Keratinocyte (primary cell): ENCODE measurements around the gene LHPP. TPM values are rescaled to one million over a fixed set of nuclear protein-coding genes. Genes with fewer than 3 reads are reported as not detected.

Experiments
- DNase-seq: peaks from one replicate; pipeline ENCODE4 v3.0.0-alpha.2; 2011; ENCODE audit warnings: low read depth, missing footprints, low spot score
- FAIRE-seq: peaks from 2 replicates; lab custom pipeline; 2011; peaks lifted over from hg19 to GRCh38; lab: Jason Lieb, UNC
- H2AFZ ChIP-seq: 2 replicates; pipeline ENCODE4 v1.6.0; 2012; ENCODE audit warnings: low read length, control low read depth, inconsistent platforms; ENCODE audit not compliant: control insufficient read depth
- H3K27ac ChIP-seq: 2 replicates; pipeline ENCODE4 v1.5.1; 2011; ENCODE audit warnings: low read length; ENCODE audit not compliant: control insufficient read depth, insufficient read depth
- H3K27me3 ChIP-seq: 3 replicates; pipeline ENCODE4 v1.6.0; 2011; ENCODE audit warnings: low read length; ENCODE audit not compliant: control insufficient read depth, insufficient read depth; ENCODE audit errors: extremely low read depth
- H3K36me3 ChIP-seq, 2 experiments: 2 replicates in 1 of 2; 3 replicates in 1 of 2; pipeline ENCODE4 v1.5.1; 2011; ENCODE audit warnings: low read length in 2 of 2, mild to moderate bottlenecking in 1 of 2; ENCODE audit not compliant: control insufficient read depth in 2 of 2, insufficient read depth in 2 of 2; ENCODE audit errors: extremely low read depth in 1 of 2
- H3K4me1 ChIP-seq: 3 replicates; pipeline ENCODE4 v1.5.1; 2011; ENCODE audit warnings: low read length; ENCODE audit not compliant: control insufficient read depth, insufficient read depth; ENCODE audit errors: extremely low read depth
- H3K4me2 ChIP-seq: 3 replicates; pipeline ENCODE4 v1.6.0; 2011; ENCODE audit warnings: low read depth, low read length; ENCODE audit not compliant: control insufficient read depth, insufficient read depth; ENCODE audit errors: extremely low read depth
- H3K4me3 ChIP-seq, 3 experiments: fragments of 200-600 bp in 1 of 3; sonication (generic) in 1 of 3; 2 replicates in 2 of 3; 3 replicates in 1 of 3; pipeline ENCODE4 v1.5.1; 2011 to 2016; ENCODE audit warnings: low read length in 3 of 3, mild to moderate bottlenecking in 3 of 3, control low read depth in 2 of 3, inconsistent platforms in 1 of 3, low read depth in 1 of 3, mixed read lengths in 1 of 3, mixed run types in 1 of 3, moderate library complexity in 1 of 3; ENCODE audit not compliant: control insufficient read depth in 2 of 3, insufficient read depth in 2 of 3; ENCODE audit errors: extremely low read depth in 1 of 3
- H3K79me2 ChIP-seq: 2 replicates; pipeline ENCODE4 v1.6.0; 2012; ENCODE audit warnings: low read length; ENCODE audit not compliant: control insufficient read depth, insufficient read depth
- H3K9ac ChIP-seq: 3 replicates; pipeline ENCODE4 v1.6.0; 2011; ENCODE audit warnings: low read length; ENCODE audit not compliant: control insufficient read depth, insufficient read depth; ENCODE audit errors: extremely low read depth
- H3K9me1 ChIP-seq: 3 replicates; pipeline ENCODE4 v1.6.0; 2011; ENCODE audit warnings: low read length; ENCODE audit not compliant: control insufficient read depth, insufficient read depth; ENCODE audit errors: extremely low read depth
- H3K9me3 ChIP-seq: 2 replicates; pipeline ENCODE4 v1.5.1; 2012; ENCODE audit warnings: low read depth, low read length; ENCODE audit not compliant: control insufficient read depth
- H4K20me1 ChIP-seq: 3 replicates; pipeline ENCODE4 v1.6.0; 2011; ENCODE audit warnings: low read length; ENCODE audit not compliant: control insufficient read depth, insufficient read depth; ENCODE audit errors: extremely low read depth
- EZH2 ChIP-seq: IDR thresholded peaks from one replicate; pipeline ENCODE4 v1.6.1; 2012; ENCODE audit warnings: inconsistent platforms, mild to moderate bottlenecking, low read length, moderate library complexity
- dilution Hi-C: fragments of 300-500 bp; cut with MboI; formaldehyde crosslinking; loops from one replicate; pipeline ENCODE4 v1.7.0; 2020; ENCODE audit warnings: low sequenced_read_pairs; ENCODE audit not compliant: extremely low pct_ligation_motif_present
- polyA plus RNA-seq, 5 experiments: library from polyadenylated mRNA; depleted of rRNA in 3 of 5; stranded (reverse) in 3 of 5; stranded (forward) in 1 of 5; unstranded in 1 of 5; fragments of >200 nt; gene quantifications; 1 replicate in 1 of 5; 2 replicates in 3 of 5; 3 replicates in 1 of 5; pipeline versions ENCODE4 v1.2.1 to v1.2.3, GENCODE V29; 2011 to 2012; ENCODE audit warnings: missing spikeins in 2 of 5, low read depth in 1 of 5, low replicate concordance in 1 of 5
- TF ChIP-seq, protein P1 (sequence below), 3 experiments: IDR thresholded peaks in 1 of 3; conservative IDR thresholded peaks in 1 of 3; optimal IDR thresholded peaks in 1 of 3; 2 replicates in 2 of 3; 3 replicates in 1 of 3; pipeline versions ENCODE3 to v1.5.1; 2011; ENCODE audit warnings: low read length in 3 of 3, mild to moderate bottlenecking in 3 of 3, moderate library complexity in 2 of 3, control low read depth in 1 of 3, inconsistent platforms in 1 of 3; ENCODE audit not compliant: insufficient read depth in 2 of 3; ENCODE audit errors: extremely low read depth in 1 of 3

Gene LHPP
- polyA plus RNA-seq, 1 donor (not counting 4 experiments of a cell fraction or from before 2014, with no cell fraction given) = 13.1 TPM

GRCh38 chr10:124645467-124646095 is 184.0 kb downstream of the LHPP start:
- Histone ChIP-seq H3K4me2 (no peak overlapping the region), H3K9me1 (no peaks in the 10 kb centered on the region), H3K79me2 (peaks cover 24% of the 10 kb centered on the region), H3K9me3 (no peaks in the 10 kb centered on the region), H4K20me1 (no peaks in the 10 kb centered on the region), H3K27me3 (no peaks in the 10 kb centered on the region), H3K4me1 (peaks cover 44% of the 10 kb centered on the region), H3K4me3 (no peak overlapping the region), H3K27ac (no peak overlapping the region), H3K9ac (no peak overlapping the region), H3K36me3 (peaks cover 2 to 4% of the 10 kb centered on the region in 2 experiments), H2AFZ (no peak overlapping the region)
- TF ChIP-seq EZH2 = no peak
- TF ChIP-seq, protein P1, sequence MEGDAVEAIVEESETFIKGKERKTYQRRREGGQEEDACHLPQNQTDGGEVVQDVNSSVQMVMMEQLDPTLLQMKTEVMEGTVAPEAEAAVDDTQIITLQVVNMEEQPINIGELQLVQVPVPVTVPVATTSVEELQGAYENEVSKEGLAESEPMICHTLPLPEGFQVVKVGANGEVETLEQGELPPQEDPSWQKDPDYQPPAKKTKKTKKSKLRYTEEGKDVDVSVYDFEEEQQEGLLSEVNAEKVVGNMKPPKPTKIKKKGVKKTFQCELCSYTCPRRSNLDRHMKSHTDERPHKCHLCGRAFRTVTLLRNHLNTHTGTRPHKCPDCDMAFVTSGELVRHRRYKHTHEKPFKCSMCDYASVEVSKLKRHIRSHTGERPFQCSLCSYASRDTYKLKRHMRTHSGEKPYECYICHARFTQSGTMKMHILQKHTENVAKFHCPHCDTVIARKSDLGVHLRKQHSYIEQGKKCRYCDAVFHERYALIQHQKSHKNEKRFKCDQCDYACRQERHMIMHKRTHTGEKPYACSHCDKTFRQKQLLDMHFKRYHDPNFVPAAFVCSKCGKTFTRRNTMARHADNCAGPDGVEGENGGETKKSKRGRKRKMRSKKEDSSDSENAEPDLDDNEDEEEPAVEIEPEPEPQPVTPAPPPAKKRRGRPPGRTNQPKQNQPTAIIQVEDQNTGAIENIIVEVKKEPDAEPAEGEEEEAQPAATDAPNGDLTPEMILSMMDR (optimal IDR thresholded peaks at IDR 0.05 in 1 of 3, IDR thresholded peaks at IDR 0.05 in 1 of 3, conservative IDR thresholded peaks at IDR 0.05 in 1 of 3; ENCODE audit: extremely low read depth in 1 of 3, insufficient read depth in 2 of 3, low read length in 3 of 3) = no peak
- no peak for DNase-seq
- FAIRE-seq = no peak
- dilution Hi-C loops = no loop called here

DNA sequence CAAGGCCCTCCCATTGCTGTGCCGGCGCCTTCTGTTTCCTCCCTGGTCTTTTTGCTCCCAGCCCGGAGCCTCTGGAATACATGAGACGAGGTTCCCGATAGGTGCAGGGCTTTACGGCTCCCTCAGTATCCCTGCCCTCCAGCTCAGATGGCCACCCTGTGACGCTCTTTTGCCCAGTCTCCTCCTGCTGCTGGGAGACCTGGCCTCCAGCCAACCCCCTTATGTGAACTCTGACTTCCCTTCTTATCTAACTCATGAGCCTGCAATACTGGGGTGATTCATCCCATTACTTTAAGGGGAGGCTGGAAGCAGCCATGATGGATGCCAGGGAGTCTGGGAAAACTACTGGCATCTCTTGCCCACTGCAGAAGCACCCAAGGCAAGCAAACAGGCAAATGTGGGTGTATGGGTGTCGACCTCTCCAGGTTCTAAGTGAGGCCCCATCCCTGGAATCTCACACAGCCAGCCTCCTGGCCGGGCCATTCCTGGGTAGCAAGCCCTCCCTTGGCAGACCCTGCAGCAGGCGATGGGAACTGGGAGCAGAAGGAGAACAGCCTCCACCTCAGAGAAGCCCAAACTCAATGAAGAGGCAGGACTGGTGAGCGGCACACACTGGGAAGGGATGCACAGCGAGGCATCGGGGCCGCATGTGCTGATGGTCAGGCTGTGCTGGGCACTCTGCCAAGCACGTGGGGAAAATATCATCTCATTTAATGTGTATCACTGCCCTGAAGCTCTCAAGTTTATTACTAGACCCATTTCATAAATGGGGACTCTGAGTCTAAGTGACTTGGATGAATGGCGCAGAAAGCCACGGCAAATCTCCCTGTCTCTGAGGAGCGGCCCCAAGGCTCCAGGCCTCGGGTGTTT is 185.1 kb downstream of the LHPP start:
- no peak overlapping the region for H3K4me2 ChIP-seq
- dilution Hi-C loops = no loop called here
- no peak overlapping the region for H3K4me3 ChIP-seq
- no peaks in the 10 kb centered on the region for H3K9me1 ChIP-seq
- H4K20me1 ChIP-seq = no peaks in the 10 kb centered on the region
- no peak overlapping the region for H3K9ac ChIP-seq
- DNase-seq = no peak
- H3K9me3 ChIP-seq = no peaks in the 10 kb centered on the region
- peaks cover 2 to 4% of the 10 kb centered on the region in 2 experiments for H3K36me3 ChIP-seq
- H3K79me2 ChIP-seq = peaks cover 29% of the 10 kb centered on the region
- H3K4me1 ChIP-seq = peaks cover 34% of the 10 kb centered on the region
- TF ChIP-seq, protein P1 (optimal IDR thresholded peaks at IDR 0.05 in 1 of 3, IDR thresholded peaks at IDR 0.05 in 1 of 3, conservative IDR thresholded peaks at IDR 0.05 in 1 of 3; ENCODE audit: extremely low read depth in 1 of 3, insufficient read depth in 2 of 3, low read length in 3 of 3) = no peak
- TF ChIP-seq EZH2 = no peak
- H3K27ac ChIP-seq = no peak overlapping the region
- H3K27me3 ChIP-seq = no peaks in the 10 kb centered on the region
- no peak for FAIRE-seq
- H2AFZ ChIP-seq = no peak overlapping the region
